ENCODE data around the gene PGGT1B. TPM values are rescaled to one million over a fixed set of nuclear protein-coding genes. Genes with fewer than 3 reads are reported as not detected.

The PGGT1B gene
- total RNA-seq, 2 donors from 2014 or later, result 73.6 to 92.0 TPM

DNA sequence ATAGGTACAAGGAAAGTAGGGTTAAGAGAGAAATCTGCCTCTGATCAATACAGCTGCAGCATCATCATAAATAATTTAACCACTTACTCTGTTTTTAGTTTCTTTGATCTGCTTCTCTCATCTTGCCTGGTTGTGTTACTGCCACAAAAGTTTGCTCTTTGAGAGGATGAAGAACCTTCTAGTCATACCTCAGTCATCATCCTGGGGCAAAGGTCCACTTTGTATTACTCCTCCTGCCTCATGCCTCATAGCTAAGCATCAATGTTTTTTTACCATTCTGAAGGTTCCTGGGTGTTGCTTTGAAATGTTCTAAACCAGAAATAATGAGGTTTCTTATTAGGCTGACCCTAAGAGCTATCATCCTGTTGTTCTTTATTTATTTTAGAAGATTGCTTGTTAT is 75.9 kb downstream of the PGGT1B start:
- H3K27me3 ChIP-seq, result peaks cover 7% of the 10 kb centered on the region

GRCh38 chr5:115184770-115185169 is 77.9 kb downstream of the PGGT1B start:
- no peak for DNase-seq
- Histone ChIP-seq H3K27ac (no peak overlapping the region), H3K4me3 (no peak overlapping the region), H3K4me1 (peaks cover 10% of the 10 kb centered on the region), H3K27me3 (peaks cover 21% of the 10 kb centered on the region), H3K36me3 (no peaks in the 10 kb centered on the region), H3K9ac (ENCODE audit: low read depth in 2 of 2, low read length in 2 of 2) (no peak overlapping the region), H3K9me3 (no peaks in the 10 kb centered on the region)
- intact Hi-C loops (cut with DNase I), result no loop called here
- TF ChIP-seq, protein P1, sequence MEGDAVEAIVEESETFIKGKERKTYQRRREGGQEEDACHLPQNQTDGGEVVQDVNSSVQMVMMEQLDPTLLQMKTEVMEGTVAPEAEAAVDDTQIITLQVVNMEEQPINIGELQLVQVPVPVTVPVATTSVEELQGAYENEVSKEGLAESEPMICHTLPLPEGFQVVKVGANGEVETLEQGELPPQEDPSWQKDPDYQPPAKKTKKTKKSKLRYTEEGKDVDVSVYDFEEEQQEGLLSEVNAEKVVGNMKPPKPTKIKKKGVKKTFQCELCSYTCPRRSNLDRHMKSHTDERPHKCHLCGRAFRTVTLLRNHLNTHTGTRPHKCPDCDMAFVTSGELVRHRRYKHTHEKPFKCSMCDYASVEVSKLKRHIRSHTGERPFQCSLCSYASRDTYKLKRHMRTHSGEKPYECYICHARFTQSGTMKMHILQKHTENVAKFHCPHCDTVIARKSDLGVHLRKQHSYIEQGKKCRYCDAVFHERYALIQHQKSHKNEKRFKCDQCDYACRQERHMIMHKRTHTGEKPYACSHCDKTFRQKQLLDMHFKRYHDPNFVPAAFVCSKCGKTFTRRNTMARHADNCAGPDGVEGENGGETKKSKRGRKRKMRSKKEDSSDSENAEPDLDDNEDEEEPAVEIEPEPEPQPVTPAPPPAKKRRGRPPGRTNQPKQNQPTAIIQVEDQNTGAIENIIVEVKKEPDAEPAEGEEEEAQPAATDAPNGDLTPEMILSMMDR (IDR thresholded peaks at IDR 0.05), result no peak

More for the DNA sequence above, 75.9 kb downstream of the PGGT1B start:
- Histone ChIP-seq H3K9ac (ENCODE audit: low read depth in 2 of 2, low read length in 2 of 2) (no peak overlapping the region), H3K36me3 (no peaks in the 10 kb centered on the region), H3K4me3 (no peak overlapping the region), H3K9me3 (no peaks in the 10 kb centered on the region), H3K4me1 (peaks cover 4% of the 10 kb centered on the region), H3K27ac (no peak overlapping the region)
- intact Hi-C loops (cut with DNase I), result no loop called here
- DNase-seq, result no peak
- TF ChIP-seq, protein P1 (IDR thresholded peaks at IDR 0.05), result no peak

DNA sequence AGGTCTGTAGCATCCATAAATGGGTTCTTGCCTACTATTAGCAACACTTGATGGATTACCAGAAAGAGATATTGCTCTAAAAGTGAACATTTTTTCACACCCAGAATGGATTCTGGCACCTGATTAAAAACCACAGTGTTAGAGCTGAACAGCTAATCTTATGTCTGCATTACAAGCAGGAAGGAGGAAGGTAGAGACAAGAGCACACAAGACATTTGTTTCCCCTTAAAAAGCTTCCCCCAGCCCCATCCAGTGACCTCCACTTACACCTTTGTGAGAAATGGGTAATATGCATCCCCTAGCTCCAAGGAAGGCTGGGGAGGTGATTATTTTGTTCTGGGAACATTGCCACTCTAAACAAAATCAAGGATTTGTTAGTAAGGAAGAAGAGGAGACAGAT is 80.9 kb downstream of the PGGT1B start:
- Histone ChIP-seq H3K9me3 (no peaks in the 10 kb centered on the region), H3K4me1 (peaks cover 12% of the 10 kb centered on the region), H3K9ac (ENCODE audit: low read depth in 2 of 2, low read length in 2 of 2) (no peak overlapping the region), H3K36me3 (no peaks in the 10 kb centered on the region), H3K27me3 (peaks cover 31% of the 10 kb centered on the region), H3K27ac (no peak overlapping the region), H3K4me3 (no peak overlapping the region)
- intact Hi-C loops (cut with DNase I), result no loop called here
- no peak for DNase-seq
- TF ChIP-seq, protein P1 (IDR thresholded peaks at IDR 0.05), result no peak

DNA sequence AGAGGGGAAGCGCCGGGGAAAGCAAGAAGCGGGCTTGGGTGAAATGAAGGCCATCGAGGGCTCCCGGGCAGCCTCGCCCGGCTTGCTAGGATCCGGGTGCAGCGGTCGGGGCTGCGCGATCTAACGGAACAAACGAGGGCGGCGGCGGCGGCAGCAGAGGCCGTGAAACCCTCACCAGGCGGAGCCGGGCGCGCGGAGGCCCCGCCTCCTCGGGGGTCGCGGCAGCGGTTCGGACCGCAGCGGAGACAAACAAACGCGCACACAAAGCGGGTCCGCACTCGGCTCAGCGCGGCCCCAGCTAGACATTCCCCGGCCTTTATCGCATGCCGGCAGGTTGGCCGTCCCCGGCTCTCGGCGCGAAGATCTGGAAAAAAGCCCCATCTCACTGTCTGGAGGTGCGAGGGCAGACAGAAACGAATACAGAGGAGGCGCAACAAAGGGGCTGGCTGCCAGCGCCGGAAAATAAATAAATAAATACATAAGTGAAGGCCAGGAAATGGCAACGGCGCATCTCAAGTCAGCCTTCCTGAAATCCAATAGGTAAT is 82.4 kb downstream of the PGGT1B start:
- Histone ChIP-seq H3K27me3 (peaks cover 31% of the 10 kb centered on the region), H3K36me3 (no peaks in the 10 kb centered on the region), H3K4me3 (peak overlapping the region; percentile 50), H3K9ac (ENCODE audit: low read depth in 2 of 2, low read length in 2 of 2) (peak overlapping the region in 1 of 2 donors; percentile 33), H3K9me3 (no peaks in the 10 kb centered on the region), H3K27ac (no peak overlapping the region), H3K4me1 (peaks cover 12% of the 10 kb centered on the region)
- intact Hi-C loops (cut with DNase I), result no loop called here
- TF ChIP-seq, protein P1 (IDR thresholded peaks at IDR 0.05), result no peak
- DNase-seq, result peak; percentile 51

- TF ChIP-seq, protein P1 (IDR thresholded peaks at IDR 0.05), result no peak
- intact Hi-C loops (cut with DNase I), result no loop called here
Observed at GRCh38 chr5:115179394-115180164, 83.1 kb downstream of the PGGT1B start.

More at GRCh38 chr5:115179394-115180164, 83.1 kb downstream of the PGGT1B start:
- Histone ChIP-seq H3K27me3 (peaks cover 31% of the 10 kb centered on the region), H3K27ac (no peak overlapping the region), H3K4me3 (peak overlapping the region; percentile 50), H3K36me3 (no peaks in the 10 kb centered on the region), H3K9ac (ENCODE audit: low read depth in 2 of 2, low read length in 2 of 2) (peak overlapping the region; percentile 38 to 70), H3K4me1 (peaks cover 12% of the 10 kb centered on the region), H3K9me3 (no peaks in the 10 kb centered on the region)
- peak; percentile 39 for DNase-seq

Data from colonic mucosa (tissue), 4 donors.